Measurements from ENCODE around the gene UNC13B.
"Not testable (repeated sequence)": the region's sequence is repeated elsewhere in the genome, so short reads cannot be mapped to it uniquely, and the experiment has no call there.

- TF ChIP-seq EP300, POLR2A, CTCF, POLR2AphosphoS5 (IDR thresholded peaks at IDR 0.05): not testable (repeated sequence)
Measured at GRCh38 chr9:35147941-35148563, 13.8 kb upstream of the UNC13B start.

All from sigmoid colon (tissue), 4 donors.